Measurements from ENCODE around the gene FIG4. TPM values are rescaled to one million over a fixed set of nuclear protein-coding genes. Genes with fewer than 3 reads are reported as not detected.

The FIG4 gene
- total RNA-seq: 27.8 and 30.0 TPM in 2 replicates

GRCh38 chr6:109690737-109691621 lies at the start of gene FIG4, which contains the start of gene AK9:
Gene FIG4, plus strand, starts transcription at chr6:109691296. Its CDS starts 140 bp downstream, at chr6:109691436.
Gene AK9, minus strand, starts transcription at chr6:109691202. Its CDS starts 15,457 bp downstream, at chr6:109675745.

Other genes with a start within 250 kb of the FIG4 start
- 60.5 and 72.6 TPM in 2 replicates for gene MICAL1, start 235.5 kb upstream of the FIG4 start, total RNA-seq
- gene ZBTB24, start 208.1 kb upstream of the FIG4 start, total RNA-seq: 7.0 and 8.6 TPM in 2 replicates
- 4.8 and 5.0 TPM in 2 replicates for gene AK9, start 94 bp upstream of the FIG4 start, total RNA-seq

All from smooth muscle cell of trachea (primary cell).